Dendritic cell treated with granulocyte-macrophage colony-stimulating factor and Interleukin-4, amounts not matched to agents 40 ng/mL and 50 ng/mL, for 4 days (primary cell): Measurements from ENCODE around the gene KRT80.

Source experiments
- H3K27ac Mint-ChIP-seq: one replicate; pipeline ENCODE4 v1.8.0; 2022; ENCODE audit warnings: mild to moderate bottlenecking, mixed read lengths
- H3K27me3 Mint-ChIP-seq: one replicate; pipeline ENCODE4 v1.8.0; 2022; ENCODE audit warnings: mild to moderate bottlenecking, mixed read lengths
- H3K36me3 Mint-ChIP-seq: one replicate; pipeline ENCODE4 v1.8.0; 2022; ENCODE audit warnings: low read depth, mixed read lengths
- H3K4me1 Mint-ChIP-seq: one replicate; pipeline ENCODE4 v1.8.0; 2022; ENCODE audit warnings: low read depth, mixed read lengths
- H3K4me3 Mint-ChIP-seq: one replicate; pipeline ENCODE4 v1.8.0; 2022; ENCODE audit warnings: mild to moderate bottlenecking, moderate library complexity, mixed read lengths
- H3K9me3 Mint-ChIP-seq: one replicate; pipeline ENCODE4 v1.8.0; 2022; ENCODE audit warnings: mixed read lengths
- intact Hi-C: fragments of 100-400 bp; cut with micrococcal nuclease; formaldehyde crosslinking; loops from one replicate; pipeline ENCODE4 v1.15.0; 2022

KRT80 gene

GRCh38 chr12:52179396-52179973 lies 12.3 kb downstream of the KRT80 start:
- no peaks in the 10 kb centered on the region for H3K36me3 Mint-ChIP-seq
- H3K4me1 Mint-ChIP-seq: peaks cover 26% of the 10 kb centered on the region
- no peaks in the 10 kb centered on the region for H3K9me3 Mint-ChIP-seq
- peaks cover 2% of the 10 kb centered on the region for H3K27me3 Mint-ChIP-seq
- H3K4me3 Mint-ChIP-seq: no peak overlapping the region
- intact Hi-C loops: no loop called here
- no peak overlapping the region for H3K27ac Mint-ChIP-seq

GRCh38 chr12:52178984-52179383 lies 12.8 kb downstream of the KRT80 start:
- peaks cover 21% of the 10 kb centered on the region for H3K4me1 Mint-ChIP-seq
- no peaks in the 10 kb centered on the region for H3K9me3 Mint-ChIP-seq
- H3K27me3 Mint-ChIP-seq: peaks cover 3% of the 10 kb centered on the region
- intact Hi-C loops: no loop called here
- H3K36me3 Mint-ChIP-seq: no peaks in the 10 kb centered on the region
- no peak overlapping the region for H3K27ac Mint-ChIP-seq
- H3K4me3 Mint-ChIP-seq: no peak overlapping the region

GRCh38 chr12:52178443-52178842 lies 13.4 kb downstream of the KRT80 start:
- no peaks in the 10 kb centered on the region for H3K9me3 Mint-ChIP-seq
- intact Hi-C loops: no loop called here
- peaks cover 16% of the 10 kb centered on the region for H3K4me1 Mint-ChIP-seq
- H3K27ac Mint-ChIP-seq: no peak overlapping the region
- H3K36me3 Mint-ChIP-seq: no peaks in the 10 kb centered on the region
- H3K4me3 Mint-ChIP-seq: no peak overlapping the region
- peaks cover 3% of the 10 kb centered on the region for H3K27me3 Mint-ChIP-seq

DNA sequence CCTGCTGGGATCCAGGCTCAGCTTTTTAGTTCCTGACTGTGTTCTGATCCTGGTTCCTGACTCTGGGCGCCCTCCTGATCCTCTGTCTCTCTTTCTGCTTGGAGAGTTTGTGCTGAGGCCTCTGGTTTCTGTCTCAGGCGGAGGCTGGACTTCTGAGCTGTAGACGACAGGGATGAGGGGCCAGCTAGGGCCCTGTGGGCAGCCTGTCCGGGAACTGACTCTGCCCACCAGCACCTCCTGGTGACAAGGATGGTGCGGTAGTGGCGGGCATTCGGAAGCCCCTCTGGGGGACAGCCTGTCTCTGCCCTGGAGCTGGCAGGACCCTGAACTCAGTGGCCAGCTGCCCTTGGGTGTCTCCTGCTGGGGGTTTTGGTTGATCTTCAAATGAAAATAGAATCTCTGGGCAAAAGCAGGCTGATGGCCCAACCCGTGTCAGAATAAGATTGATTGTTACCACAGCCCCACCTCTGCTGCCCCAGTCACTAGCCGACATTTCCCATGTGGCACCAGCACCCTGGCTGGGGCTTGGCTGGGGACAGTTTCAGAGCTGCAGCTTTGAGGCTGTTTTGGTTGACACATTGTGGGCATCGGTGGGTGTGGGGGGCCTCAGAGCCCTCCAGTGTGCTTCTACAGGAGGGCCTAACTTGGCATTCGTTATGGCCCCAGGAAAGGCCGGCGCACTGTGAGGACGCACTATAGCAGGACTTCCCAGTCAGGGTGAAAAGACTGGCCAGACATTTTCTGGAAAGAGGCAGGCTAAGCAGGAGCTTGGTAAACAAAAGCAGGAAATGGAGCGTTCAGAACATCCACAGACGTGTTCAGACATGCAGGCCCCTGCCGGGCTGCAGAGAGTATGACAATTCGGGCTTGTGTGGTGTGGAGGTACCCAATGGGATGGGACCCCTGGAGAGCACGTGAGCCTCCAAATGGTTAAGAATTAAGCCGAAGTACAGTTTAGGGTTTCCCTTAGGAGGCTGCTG lies 16.2 kb downstream of the KRT80 start:
- intact Hi-C loops: no loop called here

GRCh38 chr12:52173526-52173925 lies 18.3 kb downstream of the KRT80 start:
- H3K4me1 Mint-ChIP-seq: peaks cover 23% of the 10 kb centered on the region
- intact Hi-C loops: no loop called here
- peaks cover 1% of the 10 kb centered on the region for H3K27me3 Mint-ChIP-seq
- no peaks in the 10 kb centered on the region for H3K9me3 Mint-ChIP-seq
- no peaks in the 10 kb centered on the region for H3K36me3 Mint-ChIP-seq
- no peak overlapping the region for H3K27ac Mint-ChIP-seq
- H3K4me3 Mint-ChIP-seq: no peak overlapping the region

More for the DNA sequence above, 16.2 kb downstream of the KRT80 start:
- H3K27ac Mint-ChIP-seq: no peak overlapping the region
- peaks cover 1% of the 10 kb centered on the region for H3K27me3 Mint-ChIP-seq
- H3K4me3 Mint-ChIP-seq: no peak overlapping the region
- H3K4me1 Mint-ChIP-seq: peaks cover 19% of the 10 kb centered on the region
- H3K36me3 Mint-ChIP-seq: no peaks in the 10 kb centered on the region
- no peaks in the 10 kb centered on the region for H3K9me3 Mint-ChIP-seq

DNA sequence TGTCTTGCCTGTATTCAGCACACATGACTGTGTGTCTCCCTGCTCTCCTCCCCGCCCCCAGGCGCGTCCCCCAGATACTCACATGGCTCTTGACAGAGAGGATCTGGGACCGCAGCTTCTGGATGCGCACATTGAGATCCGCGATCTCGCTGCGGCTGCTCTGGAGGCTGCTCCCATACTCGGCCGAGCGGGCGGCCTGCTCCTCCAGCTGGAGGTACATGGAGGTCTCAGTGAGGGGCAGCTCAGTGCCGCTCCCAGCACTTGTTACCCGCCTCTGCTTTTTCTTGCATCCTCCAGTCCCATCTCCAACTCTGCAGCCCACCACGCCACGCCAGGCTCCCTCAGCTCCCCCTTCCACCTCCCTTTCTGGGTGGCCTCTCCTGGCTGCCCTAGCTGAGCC lies 18.9 kb downstream of the KRT80 start:
- intact Hi-C loops: no loop called here

GRCh38 chr12:52171950-52172512 lies 19.8 kb downstream of the KRT80 start:
- peaks cover 23% of the 10 kb centered on the region for H3K4me1 Mint-ChIP-seq
- no peak overlapping the region for H3K27ac Mint-ChIP-seq
- intact Hi-C loops: no loop called here
- H3K4me3 Mint-ChIP-seq: no peak overlapping the region
- no peaks in the 10 kb centered on the region for H3K9me3 Mint-ChIP-seq
- peaks cover 2% of the 10 kb centered on the region for H3K27me3 Mint-ChIP-seq
- H3K36me3 Mint-ChIP-seq: no peaks in the 10 kb centered on the region

More for the DNA sequence above, 18.9 kb downstream of the KRT80 start:
- Mint-ChIP-seq H3K4me3 (no peak overlapping the region), H3K4me1 (peaks cover 23% of the 10 kb centered on the region), H3K36me3 (no peaks in the 10 kb centered on the region), H3K9me3 (no peaks in the 10 kb centered on the region), H3K27ac (no peak overlapping the region), H3K27me3 (peaks cover 2% of the 10 kb centered on the region)

GRCh38 chr12:52170827-52171226 lies 21.0 kb downstream of the KRT80 start:
- Mint-ChIP-seq H3K4me3 (no peak overlapping the region), H3K27ac (no peak overlapping the region), H3K27me3 (peaks cover 2% of the 10 kb centered on the region), H3K9me3 (no peaks in the 10 kb centered on the region), H3K36me3 (no peaks in the 10 kb centered on the region), H3K4me1 (peaks cover 24% of the 10 kb centered on the region)
- intact Hi-C loops: no loop called here

DNA sequence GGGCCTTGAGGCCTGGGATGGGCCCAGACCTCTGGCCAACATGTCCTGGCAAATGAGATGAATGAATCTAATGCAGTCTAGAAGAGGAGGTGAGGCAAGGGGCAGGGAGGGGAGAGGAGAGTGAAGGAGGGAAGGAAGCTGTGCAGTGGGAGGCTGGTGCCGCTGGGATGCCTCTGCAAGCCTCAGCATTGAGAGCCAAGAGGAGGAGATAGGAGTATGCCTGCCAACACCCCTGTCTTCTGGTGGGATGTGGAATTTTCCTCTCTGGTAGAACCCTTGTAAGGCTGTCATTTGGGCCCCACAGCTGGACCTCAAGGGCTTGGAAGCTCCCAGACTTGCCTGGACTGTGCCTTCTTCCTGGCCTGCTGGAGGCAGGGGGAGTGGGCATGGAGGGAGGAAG lies 21.9 kb downstream of the KRT80 start:
- no peak overlapping the region for H3K27ac Mint-ChIP-seq
- H3K27me3 Mint-ChIP-seq: peaks cover 2% of the 10 kb centered on the region
- H3K4me3 Mint-ChIP-seq: no peak overlapping the region
- no peaks in the 10 kb centered on the region for H3K9me3 Mint-ChIP-seq
- no peaks in the 10 kb centered on the region for H3K36me3 Mint-ChIP-seq
- intact Hi-C loops: no loop called here
- H3K4me1 Mint-ChIP-seq: peaks cover 32% of the 10 kb centered on the region

DNA sequence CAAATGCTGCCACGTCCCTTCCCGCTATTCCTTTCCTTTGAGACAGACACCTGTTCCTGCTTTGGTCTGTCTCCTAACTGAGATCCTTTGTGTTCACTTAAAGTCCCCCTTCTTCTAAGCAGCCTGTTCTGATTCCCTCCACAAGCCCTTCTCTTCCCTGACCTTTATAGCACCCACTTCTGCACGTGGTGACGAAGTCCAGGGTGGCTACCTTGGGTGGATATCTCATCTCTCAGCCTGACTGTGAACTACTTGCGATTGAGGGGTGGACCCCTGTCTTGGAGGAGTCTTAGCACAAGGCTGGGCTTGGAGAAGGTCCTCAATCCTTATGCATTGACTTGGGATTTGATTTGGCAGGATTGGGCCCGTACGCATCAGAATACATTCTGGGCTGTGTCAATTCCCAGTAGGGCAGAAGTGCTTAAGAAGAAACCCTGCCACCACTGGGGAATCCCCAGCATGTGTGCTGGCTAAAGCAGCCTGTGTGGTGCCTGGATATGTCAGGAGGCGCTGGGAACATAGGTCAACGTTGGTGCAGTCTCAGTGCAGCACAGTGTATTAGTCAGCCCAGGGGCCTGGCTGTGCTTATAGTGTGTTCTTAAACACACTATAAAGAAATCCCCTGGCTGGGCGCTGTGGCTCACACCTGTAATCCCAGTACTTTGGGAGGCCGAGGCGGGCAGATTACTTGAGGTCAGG lies 23.6 kb downstream of the KRT80 start:
- peaks cover 1% of the 10 kb centered on the region for H3K27me3 Mint-ChIP-seq
- H3K9me3 Mint-ChIP-seq: no peaks in the 10 kb centered on the region
- H3K27ac Mint-ChIP-seq: no peak overlapping the region
- no peak overlapping the region for H3K4me3 Mint-ChIP-seq
- no peaks in the 10 kb centered on the region for H3K36me3 Mint-ChIP-seq
- intact Hi-C loops: no loop called here
- H3K4me1 Mint-ChIP-seq: peaks cover 45% of the 10 kb centered on the region

DNA sequence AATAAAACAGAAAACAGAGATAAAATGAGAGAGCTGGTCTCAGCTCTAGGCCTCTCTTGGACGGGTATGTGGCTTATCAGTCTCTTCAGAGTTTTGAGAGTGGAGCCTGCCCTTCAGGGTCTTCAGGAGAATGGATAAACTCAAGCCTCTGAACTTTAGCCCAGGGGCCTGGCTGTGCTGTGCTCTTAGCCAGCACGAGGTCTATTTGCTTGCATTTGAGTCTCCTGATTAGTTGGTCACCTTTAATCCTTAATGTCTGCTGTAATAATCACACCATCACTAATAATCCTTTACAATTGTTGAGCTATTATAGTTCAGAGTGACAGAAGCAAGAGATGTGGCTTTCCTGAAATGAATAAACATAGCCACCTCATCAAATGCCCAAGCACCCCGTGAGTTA lies 24.3 kb downstream of the KRT80 start:
- Mint-ChIP-seq H3K27ac (no peak overlapping the region), H3K9me3 (no peaks in the 10 kb centered on the region), H3K36me3 (no peaks in the 10 kb centered on the region), H3K27me3 (peaks cover 1% of the 10 kb centered on the region), H3K4me3 (no peak overlapping the region), H3K4me1 (peaks cover 44% of the 10 kb centered on the region)
- intact Hi-C loops: no loop called here

GRCh38 chr12:52166672-52167071 lies 25.1 kb downstream of the KRT80 start:
- Mint-ChIP-seq H3K27me3 (peaks cover 1% of the 10 kb centered on the region), H3K4me1 (peaks cover 37% of the 10 kb centered on the region), H3K27ac (no peak overlapping the region), H3K36me3 (no peaks in the 10 kb centered on the region), H3K9me3 (no peaks in the 10 kb centered on the region), H3K4me3 (no peak overlapping the region)
- intact Hi-C loops: no loop called here

GRCh38 chr12:52165096-52165855 lies 26.5 kb downstream of the KRT80 start:
- Mint-ChIP-seq H3K27ac (peak overlapping the region; percentile 36), H3K4me1 (peaks cover 36% of the 10 kb centered on the region), H3K36me3 (no peaks in the 10 kb centered on the region), H3K27me3 (peaks cover 1% of the 10 kb centered on the region), H3K4me3 (no peak overlapping the region), H3K9me3 (no peaks in the 10 kb centered on the region)
- intact Hi-C loops: no loop called here
